Choroid plexus epithelial cell (primary cell): Measurements from ENCODE around the gene CCDC127.

Experiments used
- DNase-seq: peaks from one replicate; pipeline ENCODE4 v3.0.0-alpha.2; 2010; ENCODE audit warnings: low read depth
- H3K4me3 ChIP-seq: 2 replicates; pipeline ENCODE4 v1.5.1; 2011; ENCODE audit warnings: low read depth, mild to moderate bottlenecking, control low read depth, low read length, moderate library complexity
- CTCF ChIP-seq: conservative IDR thresholded peaks from 2 replicates; pipeline ENCODE4 v1.5.1; 2011; ENCODE audit warnings: low read depth, mild to moderate bottlenecking, control low read depth, inconsistent platforms, low read length, moderate library complexity

CCDC127 gene

GRCh38 chr5:206927-207536, 10.9 kb downstream of the CCDC127 start:
- TF ChIP-seq CTCF, result no peak
- H3K4me3 ChIP-seq, result no peak overlapping the region
- no peak for DNase-seq

- DNase-seq, result peak; percentile 63
- H3K4me3 ChIP-seq, result no peak overlapping the region
- no peak for TF ChIP-seq CTCF
These were observed 11.5 kb downstream of the CCDC127 start for GRCh38 chr5:206406-206805.

GRCh38 chr5:204966-205670, 12.8 kb downstream of the CCDC127 start:
- TF ChIP-seq CTCF, result no peak
- no peak overlapping the region for H3K4me3 ChIP-seq
- DNase-seq, result no peak

- no peak overlapping the region for H3K4me3 ChIP-seq
- no peak for DNase-seq
- TF ChIP-seq CTCF, result no peak
These were observed 13.5 kb downstream of the CCDC127 start for GRCh38 chr5:204462-204861.

GRCh38 chr5:204001-204400, 14.0 kb downstream of the CCDC127 start:
- TF ChIP-seq CTCF, result no peak
- DNase-seq, result no peak
- H3K4me3 ChIP-seq, result no peak overlapping the region

- no peak overlapping the region for H3K4me3 ChIP-seq
- no peak for TF ChIP-seq CTCF
- no peak for DNase-seq
These were observed 14.6 kb downstream of the CCDC127 start for GRCh38 chr5:203246-203930.
